ENCODE measurements around the gene CNTN1.

DNA sequence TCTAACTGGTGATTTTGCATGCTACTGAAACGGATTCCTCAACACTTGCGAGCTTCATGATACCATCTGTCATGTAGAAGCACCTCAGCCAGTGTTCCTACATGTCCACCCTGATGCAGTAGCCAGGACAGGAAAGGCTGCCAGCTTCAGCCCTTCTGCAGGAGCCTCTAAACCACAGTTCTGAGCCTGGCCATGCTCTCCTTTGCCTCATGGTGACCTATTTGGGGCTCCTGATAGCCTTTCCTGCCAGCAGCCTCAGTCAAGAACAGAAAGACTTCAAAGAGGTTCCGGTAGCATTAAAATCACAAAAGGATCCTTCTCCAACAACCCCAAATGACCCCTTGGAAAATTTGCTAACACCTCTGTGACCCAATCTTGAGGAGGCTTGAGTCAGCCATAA is 96.0 kb downstream of the CNTN1 start:
- no peak for TF ChIP-seq POLR2AphosphoS5 (IDR thresholded peaks at IDR 0.05)
- TF ChIP-seq POLR2A (IDR thresholded peaks at IDR 0.05) = no peak
- TF ChIP-seq EP300 (IDR thresholded peaks at IDR 0.05) = no peak
